T-helper 2 cell treated with Interferon-gamma antibody and Interleukin-4, amounts not matched to agents 5 μg/mL and 100 μg/mL, for 36 hours (primary cell): ENCODE data around the gene TTC31.

Source experiments
- DNase-seq: peaks from one replicate; pipeline ENCODE4 v3.0.0; 2021; ENCODE audit warnings: low spot score
- H3K27ac Mint-ChIP-seq: one replicate; pipeline ENCODE4 v1.8.0; 2021; ENCODE audit warnings: mild to moderate bottlenecking, mixed read lengths
- H3K27me3 Mint-ChIP-seq: one replicate; pipeline ENCODE4 v1.8.0; 2021; ENCODE audit warnings: low read depth, mixed read lengths
- H3K36me3 Mint-ChIP-seq: one replicate; pipeline ENCODE4 v1.8.0; 2021; ENCODE audit warnings: low read depth, mixed read lengths
- H3K4me1 Mint-ChIP-seq: one replicate; pipeline ENCODE4 v1.8.0; 2021; ENCODE audit warnings: low read depth, mixed read lengths
- H3K4me3 Mint-ChIP-seq: one replicate; pipeline ENCODE4 v1.8.0; 2022; ENCODE audit warnings: mild to moderate bottlenecking, moderate library complexity, mixed read lengths
- H3K9me3 Mint-ChIP-seq: one replicate; pipeline ENCODE4 v1.8.0; 2021; ENCODE audit warnings: mixed read lengths

The TTC31 gene

GRCh38 chr2:74540291-74540690, 57.4 kb downstream of the TTC31 start:
- Mint-ChIP-seq H3K27me3 (peaks cover 19% of the 10 kb centered on the region), H3K36me3 (no peaks in the 10 kb centered on the region), H3K4me3 (no peak overlapping the region), H3K27ac (no peak overlapping the region), H3K4me1 (peaks cover 5% of the 10 kb centered on the region), H3K9me3 (no peaks in the 10 kb centered on the region)
- DNase-seq, result no peak

- peaks cover 9% of the 10 kb centered on the region for H3K4me1 Mint-ChIP-seq
- H3K36me3 Mint-ChIP-seq, result no peaks in the 10 kb centered on the region
- no peak overlapping the region for H3K4me3 Mint-ChIP-seq
- peaks cover 25% of the 10 kb centered on the region for H3K27me3 Mint-ChIP-seq
- no peaks in the 10 kb centered on the region for H3K9me3 Mint-ChIP-seq
- no peak for DNase-seq
- H3K27ac Mint-ChIP-seq, result no peak overlapping the region
Measured at GRCh38 chr2:74542978-74543377, 60.1 kb downstream of the TTC31 start.
